Colon (tissue), 2 donors: Measurements from ENCODE around the gene OR1J1.

ENCODE experiments used
- FAIRE-seq: peaks from 2 replicates; lab custom pipeline; 2012; peaks lifted over from hg19 to GRCh38; lab: Jason Lieb, UNC
- donor health status: control.
- donor health status: control.

OR1J1 gene

DNA sequence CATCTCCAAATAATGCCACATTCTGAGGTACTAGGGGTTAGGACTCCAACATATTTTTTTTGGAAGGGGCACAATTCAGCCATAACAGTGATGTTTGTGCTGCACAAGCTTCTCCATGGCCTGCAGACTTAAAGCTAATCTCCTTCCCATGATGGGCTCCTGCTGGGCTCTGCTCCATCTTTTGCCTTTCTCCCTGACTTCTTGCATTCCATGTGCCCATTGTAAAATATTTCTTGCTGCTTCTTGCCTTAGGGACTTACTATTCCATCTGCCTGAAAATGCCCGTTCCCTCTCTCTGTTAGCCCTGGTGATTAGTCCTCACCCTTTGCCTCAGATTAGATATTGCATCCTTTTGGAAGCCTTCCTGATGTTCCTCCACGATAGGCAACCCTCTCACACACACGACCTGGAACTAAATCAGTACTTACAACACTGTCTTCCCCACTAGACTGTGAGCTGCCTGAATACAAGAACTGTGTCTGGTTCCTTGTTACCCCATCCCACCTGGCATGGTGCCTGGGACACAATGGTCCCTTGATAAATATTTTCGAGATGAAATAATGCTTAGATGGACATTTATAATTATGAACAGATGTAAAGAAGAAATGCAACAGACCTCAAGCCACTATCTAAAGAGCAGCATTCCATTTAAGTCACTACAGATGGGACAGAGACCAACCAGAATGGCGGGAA is 33.5 kb downstream of the OR1J1 start:
- no peak for FAIRE-seq

DNA sequence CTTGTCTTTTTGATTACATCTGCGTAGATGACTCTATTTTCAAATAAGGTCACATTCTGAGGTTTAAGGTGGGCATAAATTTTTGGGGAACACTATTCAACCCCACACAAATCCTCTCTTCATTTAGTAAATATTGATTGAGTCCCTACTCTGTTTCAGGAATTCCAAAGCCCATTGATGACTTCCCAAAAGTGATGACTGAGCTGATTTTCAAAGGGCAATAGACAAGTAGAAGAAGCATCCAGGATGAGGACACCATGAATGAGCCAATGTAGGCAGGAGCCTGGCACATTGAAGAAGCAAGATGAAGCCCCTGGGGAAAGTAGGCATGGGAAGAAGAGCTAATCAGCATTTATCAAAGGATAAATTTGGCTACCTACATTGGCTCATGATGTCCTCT is 35.2 kb downstream of the OR1J1 start:
- no peak for FAIRE-seq
